ENCODE data around the gene OCSTAMP. TPM values are rescaled to one million over a fixed set of nuclear protein-coding genes. Genes with fewer than 3 reads are reported as not detected.

Gene OCSTAMP
- not detected for total RNA-seq
- polyA plus RNA-seq, result not detected
- long read RNA-seq, donor 1, result 0 reads
- long read RNA-seq, donor 2, result 0 reads

GRCh38 chr20:46550461-46550860 lies at the start of gene OCSTAMP:
TSS of gene OCSTAMP (minus strand) at chr20:46550654. CDS start at chr20:46550560, 94 bp downstream.
- DNase-seq, result no peak
- intact Hi-C loops (cut with DNase I), result no loop called here
- Histone ChIP-seq H3K9me3 (no peaks in the 10 kb centered on the region), H3K27ac (no peak within 1 kb of the TSS), H3K36me3 (ENCODE audit: insufficient read depth in 1 of 2, low read depth in 1 of 2) (no peaks in the 10 kb centered on the region), H3K4me3 (no peak within 1 kb of the TSS), H3K27me3 (ENCODE audit: insufficient read depth in 3 of 3, low read length in 2 of 3) (no peaks in the 10 kb centered on the region), H3K4me1 (no peaks in the 10 kb centered on the region)
- WGBS, 3 donors, result 21 to 44% (median 29%) methylated on average over 9 of the region's 9 CpGs
- no peak for ATAC-seq
- TF ChIP-seq, protein P1, sequence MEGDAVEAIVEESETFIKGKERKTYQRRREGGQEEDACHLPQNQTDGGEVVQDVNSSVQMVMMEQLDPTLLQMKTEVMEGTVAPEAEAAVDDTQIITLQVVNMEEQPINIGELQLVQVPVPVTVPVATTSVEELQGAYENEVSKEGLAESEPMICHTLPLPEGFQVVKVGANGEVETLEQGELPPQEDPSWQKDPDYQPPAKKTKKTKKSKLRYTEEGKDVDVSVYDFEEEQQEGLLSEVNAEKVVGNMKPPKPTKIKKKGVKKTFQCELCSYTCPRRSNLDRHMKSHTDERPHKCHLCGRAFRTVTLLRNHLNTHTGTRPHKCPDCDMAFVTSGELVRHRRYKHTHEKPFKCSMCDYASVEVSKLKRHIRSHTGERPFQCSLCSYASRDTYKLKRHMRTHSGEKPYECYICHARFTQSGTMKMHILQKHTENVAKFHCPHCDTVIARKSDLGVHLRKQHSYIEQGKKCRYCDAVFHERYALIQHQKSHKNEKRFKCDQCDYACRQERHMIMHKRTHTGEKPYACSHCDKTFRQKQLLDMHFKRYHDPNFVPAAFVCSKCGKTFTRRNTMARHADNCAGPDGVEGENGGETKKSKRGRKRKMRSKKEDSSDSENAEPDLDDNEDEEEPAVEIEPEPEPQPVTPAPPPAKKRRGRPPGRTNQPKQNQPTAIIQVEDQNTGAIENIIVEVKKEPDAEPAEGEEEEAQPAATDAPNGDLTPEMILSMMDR (IDR thresholded peaks at IDR 0.05), result no peak

GRCh38 chr20:46599227-46599987 lies 49.0 kb upstream of the OCSTAMP start:
- 75 to 81% (median 80%) methylated on average over 8 of the region's 8 CpGs for WGBS, 3 donors
- TF ChIP-seq, protein P1 (IDR thresholded peaks at IDR 0.05), result no peak
- Histone ChIP-seq H3K4me3 (no peak overlapping the region), H3K27me3 (ENCODE audit: insufficient read depth in 3 of 3, low read length in 2 of 3) (no peaks in the 10 kb centered on the region), H3K4me1 (no peaks in the 10 kb centered on the region), H3K36me3 (ENCODE audit: insufficient read depth in 1 of 2, low read depth in 1 of 2) (no peaks in the 10 kb centered on the region), H3K9me3 (no peaks in the 10 kb centered on the region), H3K27ac (no peak overlapping the region)
- ATAC-seq, result no peak
- intact Hi-C loops (cut with DNase I), result no loop called here
- DNase-seq, result no peak

GRCh38 chr20:46595933-46596332 lies 45.5 kb upstream of the OCSTAMP start:
- peaks cover 8% of the 10 kb centered on the region for H3K9me3 ChIP-seq
- H3K36me3 ChIP-seq (ENCODE audit: insufficient read depth in 1 of 2, low read depth in 1 of 2), result no peaks in the 10 kb centered on the region
- DNase-seq (no peak), ATAC-seq (no peak)
- H3K4me3 ChIP-seq, result no peak overlapping the region
- intact Hi-C loops (cut with DNase I), result no loop called here
- H3K27me3 ChIP-seq (ENCODE audit: insufficient read depth in 3 of 3, low read length in 2 of 3), result no peaks in the 10 kb centered on the region
- WGBS, 3 donors, result 82 to 90% (median 84%) methylated on average over 8 of the region's 8 CpGs
- no peaks in the 10 kb centered on the region for H3K4me1 ChIP-seq
- no peak overlapping the region for H3K27ac ChIP-seq
- TF ChIP-seq, protein P1 (IDR thresholded peaks at IDR 0.05), result no peak

GRCh38 chr20:46594725-46595124 lies 44.3 kb upstream of the OCSTAMP start:
- intact Hi-C loops (cut with DNase I), result no loop called here
- DNase-seq (no peak), ATAC-seq (no peak)
- Histone ChIP-seq H3K4me1 (no peaks in the 10 kb centered on the region), H3K27me3 (ENCODE audit: insufficient read depth in 3 of 3, low read length in 2 of 3) (no peaks in the 10 kb centered on the region), H3K27ac (no peak overlapping the region), H3K36me3 (ENCODE audit: insufficient read depth in 1 of 2, low read depth in 1 of 2) (no peaks in the 10 kb centered on the region), H3K9me3 (peaks cover 10% of the 10 kb centered on the region), H3K4me3 (no peak overlapping the region)
- WGBS, 3 donors, result 36 to 44% (median 40%) methylated on average over 2 of the region's 2 CpGs
- TF ChIP-seq, protein P1 (IDR thresholded peaks at IDR 0.05), result no peak
